ENCODE data around the gene MYH11.

Gene MYH11

DNA sequence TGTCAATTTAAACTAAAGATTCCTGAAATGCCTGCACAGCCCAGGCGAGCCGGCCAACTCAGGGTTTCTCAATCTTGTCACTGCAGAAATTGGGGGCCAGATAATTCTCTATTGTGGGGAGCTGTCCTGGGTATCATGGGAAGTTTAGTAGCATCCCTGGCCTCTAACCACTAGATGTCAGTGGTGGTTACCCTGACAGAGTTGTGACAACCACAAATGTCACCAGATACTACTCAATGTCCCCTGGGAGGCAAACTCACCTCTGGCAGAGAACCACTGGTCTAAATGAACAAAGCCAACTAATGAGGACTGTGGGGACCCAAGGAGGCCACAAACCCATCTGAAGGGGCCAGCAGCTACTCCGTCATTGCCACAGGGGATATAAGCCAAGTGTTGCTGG, 90.9 kb downstream of the MYH11 start:
- no peak overlapping the region for H3K4me3 ChIP-seq
- H3K27ac ChIP-seq: no peak overlapping the region

DNA sequence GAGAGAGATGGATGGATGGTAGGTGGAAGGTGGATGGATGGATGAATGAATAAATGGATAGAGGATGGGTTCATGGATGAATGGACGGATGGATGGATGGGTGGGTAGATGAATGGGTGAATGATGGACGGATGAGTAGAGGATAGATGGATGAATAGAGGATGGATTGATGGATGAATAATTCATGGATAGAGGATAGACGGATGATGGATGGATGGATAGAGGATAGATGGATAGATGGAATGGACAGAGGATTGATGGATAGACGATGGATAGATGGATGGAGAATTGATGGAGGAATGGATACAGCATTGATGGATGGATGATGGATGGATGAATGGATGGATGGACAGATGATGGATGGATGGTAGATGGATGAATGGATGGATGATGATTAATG, 91.7 kb downstream of the MYH11 start:
- Histone ChIP-seq H3K27ac (no peak overlapping the region), H3K4me3 (no peak overlapping the region)

DNA sequence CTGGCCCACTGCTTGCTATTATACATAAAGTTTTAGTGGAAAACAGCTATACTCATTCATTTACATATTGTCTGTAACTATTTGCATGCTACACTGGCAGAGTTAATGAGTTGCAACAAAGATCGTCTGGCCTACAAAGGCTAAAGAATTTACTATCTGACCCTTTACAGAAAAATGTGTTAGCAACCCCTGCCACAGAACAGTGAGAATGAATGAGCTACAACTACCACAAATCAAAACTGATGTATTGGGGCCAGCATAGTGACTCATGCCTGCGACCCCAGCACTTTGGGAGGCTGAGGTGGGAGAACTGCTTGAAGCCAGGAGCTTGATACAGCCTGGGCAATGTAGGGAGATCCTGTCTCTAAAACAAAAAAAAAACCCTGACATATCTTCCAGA, 92.7 kb downstream of the MYH11 start:
- no peak overlapping the region for H3K4me3 ChIP-seq
- no peak overlapping the region for H3K27ac ChIP-seq

DNA sequence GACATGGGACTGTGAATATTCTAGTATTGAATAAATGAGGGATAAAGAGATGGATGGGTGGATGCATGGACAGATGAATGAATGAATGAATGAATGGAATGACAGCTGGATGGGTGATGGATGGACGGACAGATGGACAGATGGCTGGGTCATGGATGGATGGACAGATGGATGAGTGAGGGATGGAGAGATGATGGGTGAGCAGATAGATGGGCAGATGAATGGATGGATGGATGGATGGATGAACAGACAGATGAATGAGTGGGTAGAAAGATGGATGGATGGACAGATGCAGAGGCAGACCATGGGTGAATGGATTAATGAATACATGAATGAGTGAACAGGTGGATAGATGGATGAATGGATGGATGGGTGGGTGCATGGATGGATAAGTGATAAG, 96.7 kb downstream of the MYH11 start:
- Histone ChIP-seq H3K4me3 (no peak overlapping the region), H3K27ac (no peak overlapping the region)

DNA sequence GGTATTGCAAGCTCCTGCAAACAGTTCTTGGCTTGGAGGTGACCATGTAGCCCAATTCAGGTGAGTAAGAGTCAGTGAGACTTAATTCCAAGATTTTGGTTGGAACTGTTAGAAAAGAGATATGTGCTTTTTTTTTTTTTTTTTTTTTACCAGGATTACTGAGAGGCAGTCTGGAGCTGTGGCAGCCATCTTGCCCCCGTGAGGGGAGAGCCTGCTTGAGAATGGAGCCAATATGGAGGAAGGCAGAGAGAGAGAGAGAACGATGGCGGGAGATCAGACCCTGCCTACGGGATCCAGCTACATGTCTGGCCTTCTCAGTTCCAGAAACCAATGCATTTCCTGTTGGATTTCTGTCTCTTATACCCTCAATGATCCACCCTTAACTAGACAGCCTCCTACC, 97.8 kb downstream of the MYH11 start:
- H3K27ac ChIP-seq: no peak overlapping the region
- no peak overlapping the region for H3K4me3 ChIP-seq

DNA sequence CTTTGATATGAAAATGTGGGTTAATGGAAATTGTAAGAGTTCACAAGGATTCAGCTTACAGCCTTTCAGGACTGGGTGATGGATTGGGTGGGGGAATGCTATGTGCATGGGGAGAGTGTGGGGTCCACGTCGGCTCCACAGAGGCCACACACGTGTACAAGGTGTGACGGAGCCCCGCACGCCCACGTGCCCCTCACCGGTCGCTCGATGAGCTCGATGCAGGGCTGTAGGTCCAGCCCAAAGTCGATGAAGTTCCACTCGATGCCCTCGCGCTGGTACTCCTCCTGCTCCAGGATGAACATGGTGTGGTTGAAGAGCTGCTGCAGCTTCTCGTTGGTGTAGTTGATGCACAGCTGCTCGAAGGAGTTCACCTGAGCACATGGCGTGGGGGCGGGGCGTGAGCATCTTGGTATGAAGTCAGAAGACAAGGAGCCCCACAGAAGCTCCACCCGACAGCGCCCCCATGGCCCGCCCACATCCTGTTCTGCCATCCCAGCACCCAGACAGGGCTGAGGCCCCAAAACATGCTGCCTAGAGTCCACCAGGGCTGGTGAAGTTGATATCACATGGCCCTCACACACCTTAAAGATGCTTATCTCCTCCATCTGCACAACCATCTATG, 99.1 kb downstream of the MYH11 start:
- Histone ChIP-seq H3K27ac (no peak overlapping the region), H3K4me3 (no peak overlapping the region)

DNA sequence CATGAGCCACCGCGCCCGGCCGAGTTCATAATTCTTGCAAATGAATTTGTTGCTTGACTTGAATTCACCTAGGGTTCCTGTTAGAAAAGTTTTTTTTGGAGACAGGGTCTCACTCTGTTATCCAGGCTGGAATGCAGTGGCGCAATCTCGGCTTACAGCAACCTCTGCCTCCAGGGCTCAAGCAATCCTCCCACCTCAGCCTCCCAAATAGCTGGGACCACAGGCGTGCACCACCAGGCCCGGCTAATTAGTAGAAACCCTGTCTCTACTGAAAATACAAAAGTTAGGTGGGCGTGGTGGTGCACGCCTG, 99.8 kb downstream of the MYH11 start:
- Histone ChIP-seq H3K4me3 (no peak overlapping the region), H3K27ac (no peak overlapping the region)

DNA sequence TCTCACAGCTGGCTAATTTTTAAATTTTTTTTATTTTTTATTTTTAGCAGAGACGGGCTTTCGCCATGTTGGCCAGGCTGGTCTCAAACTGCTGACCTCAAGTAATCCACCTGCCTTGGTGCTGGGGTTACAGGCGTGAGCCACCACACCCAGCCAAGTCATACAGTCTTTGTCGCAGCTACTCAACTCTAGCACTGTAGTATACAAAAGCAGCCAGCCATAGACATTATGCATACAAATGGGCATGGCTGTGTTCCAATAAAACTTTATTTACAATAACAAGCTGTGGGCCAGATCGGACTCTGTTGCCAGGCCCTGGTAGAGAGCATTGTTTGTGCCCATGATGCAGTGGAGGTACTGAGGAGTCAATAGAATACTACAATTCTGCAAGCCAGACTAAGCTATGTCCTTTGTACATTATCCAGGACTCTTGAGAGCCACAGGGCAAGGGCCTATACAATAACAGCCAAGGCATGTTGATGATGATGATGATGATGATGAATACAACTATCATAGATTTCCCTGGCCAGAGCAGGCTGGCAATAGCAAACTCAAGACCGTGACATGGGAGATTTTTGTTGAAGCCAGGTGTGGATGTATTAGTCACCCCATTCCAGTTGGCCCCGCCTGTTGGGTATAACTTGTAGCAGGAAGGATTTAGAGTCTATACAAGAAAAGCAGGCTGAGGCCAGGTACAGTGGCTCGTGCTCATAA, 101.8 kb downstream of the MYH11 start:
- Histone ChIP-seq H3K27ac (no peak overlapping the region), H3K4me3 (no peak overlapping the region)

DNA sequence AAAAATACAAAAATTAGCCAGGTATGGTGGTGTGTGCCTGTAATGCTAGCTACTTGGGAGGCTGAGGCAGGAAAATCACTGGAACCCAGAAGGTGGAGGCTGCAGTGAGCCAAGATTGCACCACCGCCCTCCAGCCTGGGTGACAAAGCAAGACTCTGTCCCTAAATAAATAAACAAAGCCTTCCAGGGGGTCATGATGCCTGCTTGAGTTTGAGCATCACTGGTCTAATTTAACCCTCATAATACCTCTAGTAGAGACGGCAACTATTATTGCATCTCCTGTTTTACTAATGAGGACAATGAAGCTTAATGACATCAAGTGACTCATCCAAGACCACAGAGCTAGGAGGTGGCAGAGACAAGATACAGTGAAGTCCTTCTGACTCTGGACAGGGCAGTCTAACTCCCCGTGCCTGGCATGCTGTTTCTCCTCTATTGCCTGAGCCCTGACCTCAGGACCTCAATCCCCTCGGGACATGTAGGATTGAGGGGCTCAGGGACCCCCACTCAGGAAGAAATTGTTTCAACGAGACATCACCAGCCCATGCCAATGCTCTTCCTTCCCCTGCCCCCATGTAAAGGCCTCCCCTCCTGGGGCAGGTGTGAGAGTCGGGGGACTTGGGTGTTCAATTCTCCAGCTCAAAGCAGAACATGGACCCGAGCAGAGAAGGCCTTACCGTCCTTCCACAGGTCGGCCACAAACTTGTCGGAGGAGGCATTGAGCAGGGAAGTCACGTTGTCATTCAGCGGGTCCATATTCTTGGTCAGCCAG, 103.9 kb downstream of the MYH11 start:
- Histone ChIP-seq H3K4me3 (no peak overlapping the region), H3K27ac (no peak overlapping the region)

DNA sequence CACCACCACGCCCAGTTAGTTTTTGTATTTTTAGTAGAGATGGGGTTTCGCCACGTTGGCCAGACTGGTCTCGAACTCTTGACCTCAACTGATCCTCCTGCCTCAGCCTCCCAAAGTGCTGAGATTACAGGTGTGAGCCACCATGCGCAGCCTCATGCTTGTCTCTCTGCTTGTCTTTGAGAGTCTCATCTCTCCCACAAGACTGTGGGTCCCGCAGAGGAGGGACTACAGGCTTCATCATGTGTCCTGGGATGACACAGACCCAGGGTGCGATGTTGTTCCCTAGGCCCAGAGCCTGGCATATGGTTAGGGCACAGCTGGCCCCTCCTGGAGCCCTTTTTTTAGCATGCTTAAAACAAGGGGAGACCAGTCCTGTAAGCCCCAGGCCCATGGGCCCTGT, 104.9 kb downstream of the MYH11 start:
- no peak overlapping the region for H3K4me3 ChIP-seq
- H3K27ac ChIP-seq: no peak overlapping the region

DNA sequence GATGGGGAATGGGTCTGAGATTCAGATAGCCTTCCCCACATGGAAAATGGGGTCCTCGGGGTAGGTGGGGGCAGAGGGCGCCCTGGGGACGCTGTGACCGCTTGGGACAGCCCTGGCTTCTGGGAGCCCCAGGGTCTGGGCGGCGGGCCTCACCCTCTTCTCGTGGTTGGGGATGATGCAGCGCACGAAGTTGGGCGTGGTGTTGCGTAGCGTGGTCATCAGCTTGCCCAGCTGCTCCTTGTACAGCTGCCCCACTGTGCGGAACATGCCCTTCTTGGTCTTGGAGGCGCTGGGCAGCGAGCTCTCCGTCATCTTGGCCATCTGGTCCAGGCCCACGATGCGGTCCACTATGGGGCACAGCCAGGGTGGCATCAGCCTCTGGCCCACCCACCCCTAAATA, 106.8 kb downstream of the MYH11 start:
- Histone ChIP-seq H3K27ac (no peak overlapping the region), H3K4me3 (no peak overlapping the region)

DNA sequence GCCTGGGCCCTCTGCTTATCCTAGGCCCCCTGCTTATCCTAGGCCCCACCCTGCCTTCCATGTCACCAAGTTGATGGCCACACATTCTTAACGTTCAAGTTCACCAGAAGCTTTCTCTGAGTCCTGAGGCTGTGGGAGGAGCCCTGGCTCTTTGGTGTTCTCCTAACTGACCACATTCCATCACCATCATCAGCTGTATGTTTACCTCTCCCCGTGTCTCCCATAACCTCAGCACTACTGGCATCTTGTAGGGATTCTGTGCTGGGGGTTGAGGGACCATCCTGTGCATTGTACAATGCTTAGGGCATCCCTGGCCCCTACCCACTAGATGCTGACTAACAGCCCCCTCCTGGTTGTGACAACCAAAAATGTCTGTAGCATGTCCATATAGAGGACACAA, 107.5 kb downstream of the MYH11 start:
- Histone ChIP-seq H3K27ac (no peak overlapping the region), H3K4me3 (no peak overlapping the region)

DNA sequence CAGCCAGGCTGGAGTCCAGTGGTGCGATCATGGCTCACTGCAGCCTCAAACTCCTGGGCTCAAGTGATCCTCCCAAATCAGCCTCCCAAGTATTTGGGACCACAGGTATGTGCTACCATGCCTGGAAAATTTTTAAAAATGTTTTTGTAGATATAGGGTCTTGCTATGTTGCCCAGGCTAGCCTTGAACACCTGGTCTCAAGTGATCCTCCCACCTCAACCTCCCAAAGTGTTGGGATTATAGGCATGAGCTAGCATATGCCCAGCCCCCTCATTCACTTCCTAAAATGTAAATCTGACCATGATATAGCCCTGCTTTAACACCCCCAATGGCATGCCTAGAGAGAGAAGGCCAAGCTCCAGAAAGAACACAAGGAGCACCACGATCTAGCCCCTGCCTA, 108.2 kb downstream of the MYH11 start:
- Histone ChIP-seq H3K4me3 (no peak overlapping the region), H3K27ac (no peak overlapping the region)

DNA sequence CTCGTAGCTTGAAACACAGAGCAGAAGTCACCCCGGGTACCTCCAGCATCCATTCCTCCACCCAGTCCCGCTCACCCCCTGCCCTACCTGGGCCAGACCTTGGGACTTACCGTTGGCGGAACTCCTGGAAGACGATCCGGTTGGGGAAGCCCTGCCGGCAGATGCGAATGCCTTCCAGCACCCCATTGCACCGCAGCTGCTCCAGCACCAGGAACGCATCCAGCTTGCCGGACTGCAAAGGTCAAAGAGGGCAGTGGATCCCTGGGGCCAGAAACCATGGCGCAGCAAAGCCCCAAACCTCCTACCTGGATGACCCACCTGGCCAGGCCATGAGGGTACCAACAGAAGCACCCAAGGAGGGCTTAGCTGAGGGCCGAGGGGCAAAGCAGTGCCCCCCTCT, 108.9 kb downstream of the MYH11 start:
- no peak overlapping the region for H3K27ac ChIP-seq
- no peak overlapping the region for H3K4me3 ChIP-seq

DNA sequence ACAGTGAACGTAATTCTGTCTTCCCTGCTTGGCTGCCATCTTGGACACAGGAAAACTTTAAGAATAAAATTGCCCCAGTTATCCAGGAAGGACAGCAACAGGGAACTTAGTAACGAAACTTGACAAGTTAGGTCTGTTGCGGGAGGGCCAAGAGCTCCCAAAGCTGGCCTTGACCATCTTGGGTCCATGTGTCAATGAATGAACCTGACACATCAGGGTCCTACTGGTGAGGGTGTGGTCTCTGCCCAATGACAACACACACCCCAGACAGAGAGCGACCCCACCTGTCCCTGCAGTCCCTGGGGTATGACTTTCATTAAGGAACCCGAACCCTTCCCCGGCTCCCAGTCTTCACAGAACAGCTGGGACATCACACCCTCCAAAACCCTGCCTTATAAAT, 110.5 kb downstream of the MYH11 start:
- no peak overlapping the region for H3K27ac ChIP-seq
- no peak overlapping the region for H3K4me3 ChIP-seq

DNA sequence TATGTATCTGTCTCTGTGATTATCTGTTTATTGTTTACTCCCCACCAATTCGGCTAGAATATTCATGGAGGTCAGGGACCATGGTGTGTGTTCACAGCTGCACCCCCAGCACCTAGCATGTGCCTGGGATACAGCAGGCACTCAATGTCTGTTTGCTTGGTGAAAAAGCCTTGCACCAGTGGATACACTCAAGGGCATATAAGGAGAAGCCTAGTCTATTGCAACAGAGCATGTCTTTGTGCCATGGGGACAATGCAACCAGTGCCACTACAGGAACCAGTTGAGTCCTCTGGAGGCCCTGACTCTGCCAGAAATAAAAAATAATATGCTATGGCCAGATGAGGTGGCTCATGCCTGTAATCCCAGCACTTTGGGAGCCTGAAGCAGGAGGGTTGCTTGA, 113.2 kb downstream of the MYH11 start:
- no peak overlapping the region for H3K4me3 ChIP-seq
- H3K27ac ChIP-seq: no peak overlapping the region

DNA sequence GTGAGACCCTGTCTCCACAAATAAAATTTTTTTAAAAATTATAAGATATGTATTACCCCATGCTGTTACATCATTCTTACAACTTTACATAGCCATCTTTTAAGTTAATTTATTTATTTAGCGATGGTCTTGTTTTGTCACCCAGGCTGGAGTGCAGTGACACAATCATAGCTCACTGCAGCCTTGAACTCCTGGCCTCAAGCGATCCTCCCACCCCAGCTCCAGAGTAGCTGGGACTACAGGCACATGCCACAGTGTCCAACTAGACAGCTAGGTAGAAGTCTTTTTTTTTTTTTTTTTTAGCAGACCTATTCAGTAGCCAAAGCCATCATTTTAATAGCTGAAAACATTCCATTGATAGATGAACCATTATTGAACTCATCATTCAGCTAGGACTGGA, 114.1 kb downstream of the MYH11 start:
- Histone ChIP-seq H3K4me3 (no peak overlapping the region), H3K27ac (no peak overlapping the region)

DNA sequence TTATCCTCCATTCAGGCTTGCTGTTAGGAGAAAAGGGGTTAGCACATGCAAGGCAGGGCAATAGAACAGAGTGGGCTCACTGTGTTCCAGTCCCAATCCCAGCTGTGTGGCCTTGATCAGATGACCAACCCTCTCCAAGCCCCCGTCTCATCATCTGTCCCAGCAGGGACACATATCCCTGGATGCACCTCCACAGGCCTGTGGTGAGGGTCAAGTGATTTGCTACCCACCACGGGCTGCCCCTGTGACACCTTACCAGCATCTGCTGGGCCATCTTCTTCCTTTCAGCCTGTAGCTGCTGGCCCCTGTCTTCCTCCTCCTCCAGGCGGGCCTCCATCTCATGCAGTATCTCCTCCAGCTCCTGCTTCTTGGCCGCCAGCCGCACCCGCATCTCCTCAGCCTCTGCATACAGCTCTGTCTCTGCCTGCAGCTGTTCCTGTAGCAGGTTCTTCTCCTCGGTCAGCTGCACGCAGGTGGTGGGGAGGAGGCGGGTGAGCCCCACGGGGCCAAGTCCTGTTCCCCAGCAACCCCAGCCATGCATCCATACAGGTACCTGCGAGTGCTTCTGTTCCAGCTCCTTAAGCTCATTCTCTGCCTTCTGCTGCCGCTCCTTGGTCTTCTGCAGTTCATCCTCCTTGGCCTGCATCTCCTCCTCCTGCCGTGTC, 115.5 kb downstream of the MYH11 start:
- no peak overlapping the region for H3K4me3 ChIP-seq

DNA sequence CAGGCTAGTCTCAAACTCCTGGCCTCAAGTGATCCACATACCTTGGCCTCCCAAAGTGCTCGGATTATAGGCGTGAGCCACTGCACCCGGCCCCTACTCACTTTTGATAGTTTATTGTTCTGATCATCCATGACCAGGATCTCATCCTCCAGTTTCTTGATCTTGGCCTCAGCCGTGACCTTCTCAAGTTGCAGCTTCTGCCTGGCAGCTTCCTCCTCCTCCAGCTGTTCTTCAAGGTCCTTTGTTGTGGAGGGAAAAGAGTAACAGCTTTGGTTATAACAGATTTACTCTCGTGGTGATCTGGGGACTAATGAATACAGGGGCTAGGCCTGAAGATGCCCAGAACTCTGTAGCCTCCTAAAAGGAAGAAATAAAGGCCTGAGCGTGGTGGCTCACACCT, 116.9 kb downstream of the MYH11 start:
- Histone ChIP-seq H3K4me3 (no peak overlapping the region), H3K27ac (no peak overlapping the region)

More for the DNA sequence above, 115.5 kb downstream of the MYH11 start:
- H3K27ac ChIP-seq: no peak overlapping the region

DNA sequence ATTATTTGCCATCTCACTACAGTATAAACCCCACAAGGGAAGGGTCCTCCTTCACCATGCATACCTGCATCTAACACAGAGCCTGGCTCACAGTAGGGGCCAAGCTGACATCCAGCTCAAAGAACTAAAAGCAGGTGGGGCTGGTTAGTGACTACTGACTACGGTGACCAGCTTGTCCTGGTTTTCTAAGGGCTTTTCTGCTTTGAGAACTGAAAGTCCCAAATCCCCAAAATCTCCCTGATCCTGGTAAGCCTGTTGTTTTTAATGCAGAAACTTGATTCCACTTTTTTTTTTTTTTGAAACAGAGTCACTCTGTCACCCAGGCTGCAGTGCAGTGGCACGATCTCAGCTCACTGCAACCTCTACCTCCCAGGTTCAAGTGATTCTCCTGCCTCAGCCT, 117.4 kb downstream of the MYH11 start:
- Histone ChIP-seq H3K4me3 (no peak overlapping the region), H3K27ac (no peak overlapping the region)

DNA sequence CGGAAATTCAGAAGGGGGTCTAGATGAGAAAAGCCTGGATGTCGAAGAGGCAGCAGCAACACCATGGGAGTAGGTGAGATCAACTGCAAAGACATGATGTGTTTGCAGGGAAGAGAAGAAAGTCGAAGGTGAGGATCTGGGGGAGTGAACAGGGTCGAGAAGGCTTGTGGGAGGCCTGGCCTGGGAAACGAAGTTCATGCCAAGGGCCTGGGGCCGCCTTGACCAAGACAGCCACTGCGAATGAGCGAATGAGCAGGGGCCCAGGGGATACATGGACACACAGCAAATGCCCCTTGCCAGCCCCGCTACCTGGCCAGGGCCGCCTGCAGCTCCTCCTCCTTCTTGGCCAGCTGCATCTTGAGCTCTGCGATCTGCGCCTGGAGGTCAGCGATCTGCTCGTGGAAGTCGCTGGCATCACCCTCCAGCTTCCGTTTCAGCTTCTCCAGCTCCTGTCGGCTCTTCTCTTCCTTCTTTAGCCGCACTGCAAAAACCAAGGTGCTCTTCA, 119.6 kb downstream of the MYH11 start:
- H3K27ac ChIP-seq: no peak overlapping the region
- no peak overlapping the region for H3K4me3 ChIP-seq

Measured in skin epidermis (tissue), 12 donors.